Astrocyte (in vitro differentiated cells and primary cell): ENCODE results near the gene MAEA.

Source experiments
- CTCF ChIP-seq: IDR thresholded peaks from 2 replicates; pipeline ENCODE4 v1.5.1; 2011; ENCODE audit warnings: low read depth, mild to moderate bottlenecking, inconsistent platforms, low read length, moderate library complexity; ENCODE audit not compliant: insufficient read depth
- EZH2 ChIP-seq: IDR thresholded peaks from 2 replicates; pipeline ENCODE4 v1.6.1; 2012; ENCODE audit warnings: mild to moderate bottlenecking, low read length, inconsistent platforms; ENCODE audit not compliant: insufficient read depth

- no peak for TF ChIP-seq CTCF
- TF ChIP-seq EZH2, result no peak
Measured at GRCh38 chr4:1241466-1241935, 48.2 kb upstream of the MAEA start.
